ENCODE results near the gene VPS51.

VPS51 gene

DNA sequence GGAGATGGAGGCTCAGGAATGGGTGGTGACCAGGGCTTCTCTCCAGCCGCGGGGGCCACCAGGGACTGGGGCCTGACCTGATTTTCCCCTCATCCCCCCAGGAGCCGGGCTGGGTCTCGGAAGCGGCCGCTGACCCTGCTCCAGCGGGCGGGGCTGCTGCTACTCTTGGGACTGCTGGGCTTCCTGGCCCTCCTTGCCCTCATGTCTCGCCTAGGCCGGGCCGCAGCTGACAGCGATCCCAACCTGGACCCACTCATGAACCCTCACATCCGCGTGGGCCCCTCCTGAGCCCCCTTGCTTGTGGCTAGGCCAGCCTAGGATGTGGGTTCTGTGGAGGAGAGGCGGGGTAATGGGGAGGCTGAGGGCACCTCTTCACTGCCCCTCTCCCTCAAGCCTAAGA, 8.2 kb upstream of the VPS51 start:
- Histone ChIP-seq H3K4me1 (ENCODE audit: low read length) (peaks cover 18% of the 10 kb centered on the region), H3K9ac (ENCODE audit: low read length) (no peak overlapping the region), H3K79me2 (ENCODE audit: low read length) (peaks cover 28% of the 10 kb centered on the region), H3K36me3 (replicated peaks; ENCODE audit: low read depth, low read length) (peaks cover 31% of the 10 kb centered on the region), H4K20me1 (ENCODE audit: insufficient read depth, low read length) (peaks cover 2% of the 10 kb centered on the region; the same call in 1 of the 2 replicates), H3K4me3 (ENCODE audit: low read length) (no peak overlapping the region), H3K27me3 (ENCODE audit: low read depth, low read length) (no peaks in the 10 kb centered on the region), H2AFZ (ENCODE audit: low read depth, low read length) (no peak overlapping the region), H3K9me3 (ENCODE audit: insufficient read depth, low read length) (no peaks in the 10 kb centered on the region), H3K4me2 (ENCODE audit: low read length) (no peak overlapping the region), H3K27ac (ENCODE audit: low read length) (no peak overlapping the region)
- TF ChIP-seq EZH2phosphoT487 (IDR thresholded peaks at IDR 0.05; ENCODE audit: low read depth), result no peak
- TF ChIP-seq, protein P1, sequence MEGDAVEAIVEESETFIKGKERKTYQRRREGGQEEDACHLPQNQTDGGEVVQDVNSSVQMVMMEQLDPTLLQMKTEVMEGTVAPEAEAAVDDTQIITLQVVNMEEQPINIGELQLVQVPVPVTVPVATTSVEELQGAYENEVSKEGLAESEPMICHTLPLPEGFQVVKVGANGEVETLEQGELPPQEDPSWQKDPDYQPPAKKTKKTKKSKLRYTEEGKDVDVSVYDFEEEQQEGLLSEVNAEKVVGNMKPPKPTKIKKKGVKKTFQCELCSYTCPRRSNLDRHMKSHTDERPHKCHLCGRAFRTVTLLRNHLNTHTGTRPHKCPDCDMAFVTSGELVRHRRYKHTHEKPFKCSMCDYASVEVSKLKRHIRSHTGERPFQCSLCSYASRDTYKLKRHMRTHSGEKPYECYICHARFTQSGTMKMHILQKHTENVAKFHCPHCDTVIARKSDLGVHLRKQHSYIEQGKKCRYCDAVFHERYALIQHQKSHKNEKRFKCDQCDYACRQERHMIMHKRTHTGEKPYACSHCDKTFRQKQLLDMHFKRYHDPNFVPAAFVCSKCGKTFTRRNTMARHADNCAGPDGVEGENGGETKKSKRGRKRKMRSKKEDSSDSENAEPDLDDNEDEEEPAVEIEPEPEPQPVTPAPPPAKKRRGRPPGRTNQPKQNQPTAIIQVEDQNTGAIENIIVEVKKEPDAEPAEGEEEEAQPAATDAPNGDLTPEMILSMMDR (IDR thresholded peaks at IDR 0.05; ENCODE audit: low read depth, low read length), result no peak

DNA sequence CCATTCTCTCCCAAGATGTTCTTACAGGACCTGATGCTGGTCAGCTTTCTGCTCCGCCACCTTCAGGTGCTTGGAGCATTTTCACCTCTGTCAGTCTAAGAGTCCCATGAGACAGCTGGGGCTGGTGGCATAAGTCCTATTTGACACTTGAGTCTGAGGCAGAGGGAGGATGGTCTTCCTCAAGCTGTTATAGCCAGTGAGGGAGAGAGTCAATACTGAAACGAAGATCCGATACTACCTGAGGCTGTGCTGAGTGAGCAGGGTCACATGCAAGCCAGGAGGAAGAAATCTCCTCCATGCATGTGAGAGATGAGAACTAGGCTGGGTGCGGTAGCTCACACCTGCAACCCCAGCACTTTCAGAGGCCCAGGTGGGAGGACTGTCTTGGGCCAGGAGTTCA, 6.4 kb upstream of the VPS51 start:
- Histone ChIP-seq H3K4me3 (ENCODE audit: low read length) (no peak overlapping the region), H3K27me3 (ENCODE audit: low read depth, low read length) (no peaks in the 10 kb centered on the region), H3K9me3 (ENCODE audit: insufficient read depth, low read length) (no peaks in the 10 kb centered on the region), H2AFZ (ENCODE audit: low read depth, low read length) (no peak overlapping the region), H3K4me1 (ENCODE audit: low read length) (peaks cover 15% of the 10 kb centered on the region), H3K36me3 (replicated peaks; ENCODE audit: low read depth, low read length) (peaks cover 26% of the 10 kb centered on the region), H3K79me2 (ENCODE audit: low read length) (peaks cover 13% of the 10 kb centered on the region), H3K4me2 (ENCODE audit: low read length) (no peak overlapping the region), H3K27ac (ENCODE audit: low read length) (no peak overlapping the region), H3K9ac (ENCODE audit: low read length) (no peak overlapping the region), H4K20me1 (ENCODE audit: insufficient read depth, low read length) (no peaks in the 10 kb centered on the region)
- TF ChIP-seq EZH2phosphoT487 (IDR thresholded peaks at IDR 0.05; ENCODE audit: low read depth), result no peak
- TF ChIP-seq, protein P1 (IDR thresholded peaks at IDR 0.05; ENCODE audit: low read depth, low read length), result no peak

DNA sequence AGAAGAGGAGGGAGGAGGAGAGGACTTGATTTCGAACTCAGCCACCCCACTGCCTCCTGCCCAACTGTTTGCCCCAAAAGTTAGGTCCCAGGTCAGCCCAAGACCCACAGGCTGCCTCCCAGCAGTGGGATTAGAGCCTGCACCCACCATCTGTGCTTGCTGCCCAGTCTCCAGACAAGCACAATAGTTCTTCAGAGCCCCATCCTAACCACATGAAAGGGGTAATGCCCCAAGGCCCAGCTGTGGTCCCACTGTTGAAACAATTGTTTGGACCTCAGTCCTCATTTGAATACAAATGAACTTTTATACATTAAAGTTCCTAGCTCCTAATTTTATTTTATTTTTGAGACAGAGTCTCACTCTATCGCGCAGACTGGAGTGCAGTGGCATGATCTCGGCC, 5.4 kb upstream of the VPS51 start:
- no peak overlapping the region for H3K27ac ChIP-seq (ENCODE audit: low read length)
- H3K79me2 ChIP-seq (ENCODE audit: low read length), result peaks cover 3% of the 10 kb centered on the region
- no peaks in the 10 kb centered on the region for H4K20me1 ChIP-seq (ENCODE audit: insufficient read depth, low read length)
- no peaks in the 10 kb centered on the region for H3K9me3 ChIP-seq (ENCODE audit: insufficient read depth, low read length)
- H3K4me3 ChIP-seq (ENCODE audit: low read length), result no peak overlapping the region
- no peak overlapping the region for H3K9ac ChIP-seq (ENCODE audit: low read length)
- no peak for TF ChIP-seq EZH2phosphoT487 (IDR thresholded peaks at IDR 0.05; ENCODE audit: low read depth)
- H3K36me3 ChIP-seq (replicated peaks; ENCODE audit: low read depth, low read length), result peaks cover 20% of the 10 kb centered on the region
- H3K4me2 ChIP-seq (ENCODE audit: low read length), result no peak overlapping the region
- H3K27me3 ChIP-seq (ENCODE audit: low read depth, low read length), result no peaks in the 10 kb centered on the region
- no peak overlapping the region for H2AFZ ChIP-seq (ENCODE audit: low read depth, low read length)
- peaks cover 12% of the 10 kb centered on the region for H3K4me1 ChIP-seq (ENCODE audit: low read length)

DNA sequence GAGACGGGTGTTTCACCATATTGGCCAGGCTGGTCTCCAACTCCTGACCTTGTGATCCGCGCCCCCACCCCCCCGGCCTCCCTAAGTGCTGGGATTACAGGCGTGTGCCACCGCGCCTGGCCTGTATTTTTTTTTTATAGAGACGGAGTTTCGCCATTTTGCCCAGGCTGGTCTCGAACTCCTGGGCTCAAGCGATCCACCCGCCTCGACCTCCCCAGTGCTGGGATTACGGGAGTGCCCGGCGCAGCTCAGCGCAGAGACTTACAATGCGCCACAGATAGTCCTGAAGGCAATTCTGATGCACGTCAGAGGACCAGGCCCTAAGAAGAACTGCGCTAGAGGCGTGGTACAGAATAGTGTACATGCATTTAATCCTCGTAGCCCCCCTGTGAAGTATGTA, 587 bp upstream of the VPS51 start:
- peak overlapping the region; percentile 87 for H3K4me3 ChIP-seq (ENCODE audit: low read length)
- H3K4me2 ChIP-seq (ENCODE audit: low read length), result peak overlapping the region; percentile 91
- peaks cover 27% of the 10 kb centered on the region for H3K79me2 ChIP-seq (ENCODE audit: low read length)
- H4K20me1 ChIP-seq (ENCODE audit: insufficient read depth, low read length), result peaks cover 3% of the 10 kb centered on the region; the same call in 1 of the 2 replicates
- peaks cover 21% of the 10 kb centered on the region for H3K4me1 ChIP-seq (ENCODE audit: low read length)
- peaks cover 8% of the 10 kb centered on the region for H3K36me3 ChIP-seq (replicated peaks; ENCODE audit: low read depth, low read length)
- H3K9ac ChIP-seq (ENCODE audit: low read length), result peak overlapping the region; percentile 58; the same call in 1 of the 2 replicates
- no peaks in the 10 kb centered on the region for H3K27me3 ChIP-seq (ENCODE audit: low read depth, low read length)
- TF ChIP-seq EZH2phosphoT487 (IDR thresholded peaks at IDR 0.05; ENCODE audit: low read depth), result no peak
- TF ChIP-seq, protein P1 (IDR thresholded peaks at IDR 0.05; ENCODE audit: low read depth, low read length), result no peak
- peak overlapping the region; percentile 74 for H3K27ac ChIP-seq (ENCODE audit: low read length)
- H2AFZ ChIP-seq (ENCODE audit: low read depth, low read length), result peak overlapping the region; percentile 100
- H3K9me3 ChIP-seq (ENCODE audit: insufficient read depth, low read length), result no peaks in the 10 kb centered on the region

All from OCI-LY3 (cell line).